ENCODE measurements around the gene MRPL36.

Gene MRPL36

DNA sequence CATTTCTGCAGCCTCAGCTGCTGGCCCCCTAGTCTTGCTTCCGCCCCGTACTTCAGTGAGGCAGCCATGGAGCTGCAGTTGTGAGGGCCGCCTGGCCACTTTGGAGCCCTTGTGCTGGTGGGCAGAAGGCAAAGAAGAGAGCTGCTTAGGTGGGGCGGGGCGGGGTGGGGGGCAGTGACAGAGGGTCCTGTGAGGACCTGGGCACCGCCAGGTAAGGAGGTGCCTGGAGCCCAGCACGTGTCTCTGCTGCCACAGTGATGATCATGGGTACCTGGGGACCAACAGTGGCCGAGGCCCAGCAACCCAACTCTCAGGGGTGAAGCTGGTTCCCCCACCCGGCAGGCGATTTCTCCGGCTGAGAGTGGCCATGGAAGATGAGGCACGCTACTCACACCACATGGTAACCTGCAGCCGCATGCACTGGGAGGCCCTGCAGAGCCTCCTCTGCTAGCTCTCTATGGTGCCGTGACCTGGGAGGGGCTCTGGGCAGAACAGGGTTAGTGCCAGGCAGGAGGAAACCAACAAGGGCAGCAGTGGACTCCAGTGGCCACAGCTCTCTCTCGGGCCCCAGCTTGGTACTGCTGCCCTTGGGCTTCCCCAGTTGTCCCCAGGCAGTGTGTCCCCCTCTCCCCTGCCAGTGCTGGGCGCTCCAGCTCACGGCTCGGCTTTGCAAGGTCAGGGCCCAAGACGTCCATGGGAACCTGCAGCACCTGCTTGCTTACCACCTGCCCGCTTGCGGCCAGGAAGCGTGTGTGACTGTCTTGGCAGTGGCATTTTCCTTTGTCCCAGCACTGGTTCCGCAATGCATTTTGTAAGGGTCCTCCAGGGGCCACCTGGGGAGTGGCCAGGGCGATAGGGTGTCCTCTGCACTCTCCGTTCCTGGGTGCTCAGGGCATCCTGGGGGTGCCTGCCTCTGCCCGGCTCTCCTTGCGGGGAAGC, 25.5 kb upstream of the MRPL36 start:
- Histone ChIP-seq H3K4me1 (ENCODE audit: low read depth, poor library complexity, severe bottlenecking) (no peaks in the 10 kb centered on the region), H3K27ac (no peak overlapping the region), H3K9ac (no peak overlapping the region), H3K79me2 (ENCODE audit: insufficient read depth, low read depth) (no peaks in the 10 kb centered on the region), H3K4me2 (no peak overlapping the region), H3K4me3 (IDR thresholded peaks at IDR 0.05; ENCODE audit: insufficient read depth, low read depth, low read length) (no peak overlapping the region), H4K20me1 (ENCODE audit: insufficient read depth) (no peaks in the 10 kb centered on the region), H3K36me3 (ENCODE audit: insufficient read depth) (no peaks in the 10 kb centered on the region), H3K27me3 (ENCODE audit: insufficient read depth, low read depth) (no peaks in the 10 kb centered on the region), H2AFZ (ENCODE audit: low read depth) (no peak overlapping the region)
- TF ChIP-seq, protein P1, sequence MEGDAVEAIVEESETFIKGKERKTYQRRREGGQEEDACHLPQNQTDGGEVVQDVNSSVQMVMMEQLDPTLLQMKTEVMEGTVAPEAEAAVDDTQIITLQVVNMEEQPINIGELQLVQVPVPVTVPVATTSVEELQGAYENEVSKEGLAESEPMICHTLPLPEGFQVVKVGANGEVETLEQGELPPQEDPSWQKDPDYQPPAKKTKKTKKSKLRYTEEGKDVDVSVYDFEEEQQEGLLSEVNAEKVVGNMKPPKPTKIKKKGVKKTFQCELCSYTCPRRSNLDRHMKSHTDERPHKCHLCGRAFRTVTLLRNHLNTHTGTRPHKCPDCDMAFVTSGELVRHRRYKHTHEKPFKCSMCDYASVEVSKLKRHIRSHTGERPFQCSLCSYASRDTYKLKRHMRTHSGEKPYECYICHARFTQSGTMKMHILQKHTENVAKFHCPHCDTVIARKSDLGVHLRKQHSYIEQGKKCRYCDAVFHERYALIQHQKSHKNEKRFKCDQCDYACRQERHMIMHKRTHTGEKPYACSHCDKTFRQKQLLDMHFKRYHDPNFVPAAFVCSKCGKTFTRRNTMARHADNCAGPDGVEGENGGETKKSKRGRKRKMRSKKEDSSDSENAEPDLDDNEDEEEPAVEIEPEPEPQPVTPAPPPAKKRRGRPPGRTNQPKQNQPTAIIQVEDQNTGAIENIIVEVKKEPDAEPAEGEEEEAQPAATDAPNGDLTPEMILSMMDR (conservative IDR thresholded peaks at IDR 0.05; ENCODE audit: low read depth, low read length), result no peak

DNA sequence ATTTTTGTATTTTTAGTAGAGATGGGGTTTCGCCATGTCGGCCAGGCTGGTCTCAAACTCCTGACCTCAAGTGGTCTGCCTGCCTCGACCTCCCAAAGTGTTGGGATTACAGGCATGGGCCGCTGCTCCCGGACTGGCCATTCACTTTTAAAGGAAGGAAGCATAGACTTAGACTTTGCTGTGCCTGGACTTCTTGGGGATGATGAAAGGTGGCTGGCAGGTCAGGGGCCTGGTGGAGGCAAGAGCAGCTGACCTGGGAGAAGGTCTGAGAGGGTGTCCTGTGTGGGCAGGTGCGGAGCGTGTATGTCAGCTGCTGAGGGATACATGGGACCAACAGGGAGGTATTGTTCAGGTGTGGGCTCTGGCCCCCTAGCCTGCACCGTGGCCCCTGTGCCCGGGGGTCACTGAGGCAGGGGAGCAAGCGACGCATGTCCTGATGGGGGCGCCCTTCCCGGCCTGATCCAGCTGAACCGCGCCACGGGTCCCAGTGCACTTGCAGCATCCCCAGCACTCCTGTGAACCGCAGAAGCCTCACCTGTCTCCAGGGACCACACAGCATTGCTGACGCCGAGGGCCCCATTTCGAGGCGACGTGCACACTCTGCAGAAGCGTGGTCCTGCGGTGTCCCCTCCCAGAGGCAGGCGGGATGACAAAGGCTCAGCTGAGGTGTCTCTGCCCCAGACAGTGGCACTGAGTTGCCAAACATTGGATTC, 24.6 kb upstream of the MRPL36 start:
- Histone ChIP-seq H3K27me3 (ENCODE audit: insufficient read depth, low read depth) (no peaks in the 10 kb centered on the region), H3K36me3 (ENCODE audit: insufficient read depth) (no peaks in the 10 kb centered on the region), H3K4me2 (no peak overlapping the region), H3K9ac (no peak overlapping the region), H3K27ac (no peak overlapping the region), H4K20me1 (ENCODE audit: insufficient read depth) (no peaks in the 10 kb centered on the region), H3K4me1 (ENCODE audit: low read depth, poor library complexity, severe bottlenecking) (no peaks in the 10 kb centered on the region), H3K4me3 (IDR thresholded peaks at IDR 0.05; ENCODE audit: insufficient read depth, low read depth, low read length) (no peak overlapping the region), H2AFZ (ENCODE audit: low read depth) (no peak overlapping the region), H3K79me2 (ENCODE audit: insufficient read depth, low read depth) (no peaks in the 10 kb centered on the region)
- TF ChIP-seq, protein P1 (conservative IDR thresholded peaks at IDR 0.05; ENCODE audit: low read depth, low read length), result no peak

DNA sequence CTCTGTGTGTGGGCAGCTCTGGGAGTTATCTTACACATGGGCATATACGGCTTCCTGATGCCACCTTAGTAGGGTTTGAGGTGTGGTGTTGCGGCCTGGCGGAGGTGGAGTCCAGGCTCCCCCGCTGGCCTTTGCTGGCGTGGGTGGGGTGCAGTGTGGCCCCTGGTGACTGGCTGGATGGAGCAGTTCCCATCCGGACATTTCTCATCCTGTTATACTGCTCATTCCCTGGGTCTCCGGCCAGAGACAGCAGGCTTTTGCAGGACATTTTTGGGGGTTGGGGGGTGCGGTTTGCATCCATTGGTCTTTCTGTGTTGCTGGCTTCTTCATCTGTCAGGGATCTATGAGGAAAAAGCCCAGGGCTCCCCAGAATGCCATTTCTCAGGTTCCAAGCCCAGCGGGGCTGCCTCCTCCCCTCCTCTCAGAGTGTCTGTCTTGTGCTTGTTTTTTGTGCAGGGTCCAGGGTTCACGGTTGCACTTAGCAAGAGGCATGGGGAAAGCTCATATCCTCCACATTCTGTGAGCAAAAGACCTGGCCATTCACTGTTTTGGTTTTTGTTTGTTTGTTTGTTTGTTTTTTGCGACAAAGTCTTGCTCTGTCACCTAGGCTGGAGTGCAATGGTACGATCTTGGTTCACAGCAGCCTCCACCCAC, 23.9 kb upstream of the MRPL36 start:
- H3K4me2 ChIP-seq, result no peak overlapping the region
- H3K27ac ChIP-seq, result no peak overlapping the region
- H3K4me1 ChIP-seq (ENCODE audit: low read depth, poor library complexity, severe bottlenecking), result no peaks in the 10 kb centered on the region
- no peaks in the 10 kb centered on the region for H3K79me2 ChIP-seq (ENCODE audit: insufficient read depth, low read depth)
- no peak overlapping the region for H2AFZ ChIP-seq (ENCODE audit: low read depth)
- TF ChIP-seq, protein P1 (conservative IDR thresholded peaks at IDR 0.05; ENCODE audit: low read depth, low read length), result no peak
- H4K20me1 ChIP-seq (ENCODE audit: insufficient read depth), result no peaks in the 10 kb centered on the region
- H3K27me3 ChIP-seq (ENCODE audit: insufficient read depth, low read depth), result no peaks in the 10 kb centered on the region
- H3K4me3 ChIP-seq (IDR thresholded peaks at IDR 0.05; ENCODE audit: insufficient read depth, low read depth, low read length), result no peak overlapping the region
- H3K9ac ChIP-seq, result no peak overlapping the region
- H3K36me3 ChIP-seq (ENCODE audit: insufficient read depth), result no peaks in the 10 kb centered on the region

DNA sequence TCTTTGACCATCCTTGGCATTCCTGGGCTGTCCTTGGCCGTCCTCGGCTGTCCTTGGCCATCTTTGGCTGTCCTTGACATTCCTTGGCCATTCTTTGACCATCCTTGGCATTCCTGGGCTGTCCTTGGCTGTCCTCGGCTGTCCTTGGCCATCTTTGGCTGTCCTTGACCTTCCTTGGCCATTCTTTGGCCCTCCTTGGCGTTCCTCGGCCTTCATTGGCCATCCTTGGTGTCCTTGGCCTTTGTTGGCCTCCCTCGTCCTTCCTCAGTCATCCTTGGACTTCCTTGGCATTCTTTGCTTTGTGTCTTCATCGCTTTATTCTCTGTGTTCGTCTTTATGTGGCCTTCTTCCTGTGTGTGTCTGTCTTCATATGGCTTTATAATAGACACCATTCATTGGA, 22.2 kb upstream of the MRPL36 start:
- H4K20me1 ChIP-seq (ENCODE audit: insufficient read depth), result no peaks in the 10 kb centered on the region
- no peak overlapping the region for H2AFZ ChIP-seq (ENCODE audit: low read depth)
- H3K36me3 ChIP-seq (ENCODE audit: insufficient read depth), result 0 out of 2 replicates have a peak, but pooled peaks cover 4% of the 10 kb centered on the region
- no peak overlapping the region for H3K4me2 ChIP-seq
- no peaks in the 10 kb centered on the region for H3K4me1 ChIP-seq (ENCODE audit: low read depth, poor library complexity, severe bottlenecking)
- H3K4me3 ChIP-seq (IDR thresholded peaks at IDR 0.05; ENCODE audit: insufficient read depth, low read depth, low read length), result no peak overlapping the region
- no peak overlapping the region for H3K27ac ChIP-seq
- H3K27me3 ChIP-seq (ENCODE audit: insufficient read depth, low read depth), result no peaks in the 10 kb centered on the region
- TF ChIP-seq, protein P1 (conservative IDR thresholded peaks at IDR 0.05; ENCODE audit: low read depth, low read length), result no peak
- H3K9ac ChIP-seq, result no peak overlapping the region
- no peaks in the 10 kb centered on the region for H3K79me2 ChIP-seq (ENCODE audit: insufficient read depth, low read depth)
